Measurements from ENCODE around the gene ABCF2.

ABCF2 gene

GRCh38 chr7:151225948-151226510 lies 976 bp downstream of the ABCF2 start:
- no peak for DNase-seq (ENCODE audit: low read depth)

GRCh38 chr7:151223728-151224127 lies 3.3 kb downstream of the ABCF2 start:
- DNase-seq (ENCODE audit: low read depth), result no peak

GRCh38 chr7:151218170-151218569 lies 8.8 kb downstream of the ABCF2 start:
- DNase-seq (ENCODE audit: low read depth), result no peak

- no peak for DNase-seq (ENCODE audit: low read depth)
Measured at GRCh38 chr7:151215396-151215795, 11.6 kb downstream of the ABCF2 start.

- DNase-seq (ENCODE audit: low read depth), result no peak
Measured at GRCh38 chr7:151213826-151214225, 13.2 kb downstream of the ABCF2 start.

- no peak for DNase-seq (ENCODE audit: low read depth)
Measured at GRCh38 chr7:151212626-151213025, 14.4 kb downstream of the ABCF2 start.

GRCh38 chr7:151211155-151211772 lies 15.7 kb downstream of the ABCF2 start:
- no peak for DNase-seq (ENCODE audit: low read depth)

- DNase-seq (ENCODE audit: low read depth), result no peak
Measured at GRCh38 chr7:151210087-151210854, 16.7 kb downstream of the ABCF2 start, which contains the start of gene H2BK1. Gene H2BK1, minus strand, starts transcription at chr7:151210488. Its CDS starts 170 bp downstream, at chr7:151210318.

GRCh38 chr7:151209588-151209987 lies 17.4 kb downstream of the ABCF2 start:
- no peak for DNase-seq (ENCODE audit: low read depth)

- no peak for DNase-seq (ENCODE audit: low read depth)
Measured at GRCh38 chr7:151208253-151208862, 18.6 kb downstream of the ABCF2 start.

- no peak for DNase-seq (ENCODE audit: low read depth)
Measured at GRCh38 chr7:151207804-151208203, 19.2 kb downstream of the ABCF2 start.

GRCh38 chr7:151207315-151207714 lies 19.7 kb downstream of the ABCF2 start:
- no peak for DNase-seq (ENCODE audit: low read depth)

- DNase-seq (ENCODE audit: low read depth), result no peak
Measured at GRCh38 chr7:151206914-151207313, 20.1 kb downstream of the ABCF2 start.

GRCh38 chr7:151205730-151206129 lies 21.3 kb downstream of the ABCF2 start:
- DNase-seq (ENCODE audit: low read depth), result no peak

- DNase-seq (ENCODE audit: low read depth), result no peak
Measured at GRCh38 chr7:151204383-151205032, 22.5 kb downstream of the ABCF2 start.

- no peak for DNase-seq (ENCODE audit: low read depth)
Measured at GRCh38 chr7:151202836-151203235, 24.2 kb downstream of the ABCF2 start.

GRCh38 chr7:151201751-151202150 lies 25.3 kb downstream of the ABCF2 start:
- no peak for DNase-seq (ENCODE audit: low read depth)

- DNase-seq (ENCODE audit: low read depth), result no peak
Measured at GRCh38 chr7:151201344-151201743, 25.7 kb downstream of the ABCF2 start.

GRCh38 chr7:151198945-151199848 lies 27.8 kb downstream of the ABCF2 start:
- DNase-seq (ENCODE audit: low read depth), result no peak

- DNase-seq (ENCODE audit: low read depth), result no peak
Measured at GRCh38 chr7:151197932-151198331, 29.1 kb downstream of the ABCF2 start.

Data from stromal cell of bone marrow (primary cell).